Trophoblast cell (in vitro differentiated cells and primary cell): ENCODE data around the gene PTRH1.

ENCODE experiments used
- DNase-seq, 2 donors: peaks; one replicate each; pipeline ENCODE4 v3.0.0-alpha.2; 2016
- H2AFZ ChIP-seq: 2 replicates; pipeline ENCODE4 v1.6.1; 2013; ENCODE audit warnings: low read length, moderate library complexity, mild to moderate bottlenecking; ENCODE audit not compliant: insufficient read depth, poor library complexity
- H2AK5ac ChIP-seq: 2 replicates; pipeline ENCODE4 v1.6.1; 2013; ENCODE audit warnings: mild to moderate bottlenecking, low read length
- H2BK120ac ChIP-seq: 2 replicates; pipeline ENCODE4 v1.6.1; 2013; ENCODE audit warnings: low read length, mild to moderate bottlenecking, moderate library complexity; ENCODE audit not compliant: insufficient read depth, poor library complexity
- H2BK12ac ChIP-seq: 2 replicates; pipeline ENCODE4 v1.6.1; 2013; ENCODE audit warnings: mild to moderate bottlenecking, low read length, moderate library complexity
- H2BK5ac ChIP-seq: 2 replicates; pipeline ENCODE4 v1.6.1; 2013; ENCODE audit warnings: low read length, low read depth, moderate library complexity, mild to moderate bottlenecking; ENCODE audit not compliant: poor library complexity
- H3K14ac ChIP-seq: 2 replicates; pipeline ENCODE4 v1.6.1; 2013; ENCODE audit warnings: mild to moderate bottlenecking, low read length
- H3K18ac ChIP-seq: 2 replicates; pipeline ENCODE4 v1.6.1; 2013; ENCODE audit warnings: mild to moderate bottlenecking, low read length
- H3K23ac ChIP-seq: 2 replicates; pipeline ENCODE4 v1.6.1; 2013; ENCODE audit warnings: low read length
- H3K27ac ChIP-seq: 2 replicates; pipeline ENCODE4 v1.5.1; 2013; ENCODE audit warnings: low read depth, mild to moderate bottlenecking, inconsistent platforms, low read length, moderate library complexity
- H3K27me3 ChIP-seq: 2 replicates; pipeline ENCODE4 v1.6.1; 2013; ENCODE audit warnings: inconsistent platforms, mild to moderate bottlenecking, low read length, moderate library complexity; ENCODE audit not compliant: insufficient read depth
- H3K36me3 ChIP-seq, 2 experiments: 1 replicate in 1 of 2; 2 replicates in 1 of 2; pipeline ENCODE4 v1.6.1; 2013; ENCODE audit warnings: low read length in 2 of 2, mild to moderate bottlenecking in 2 of 2, moderate library complexity in 1 of 2; ENCODE audit not compliant: insufficient read depth in 2 of 2, control insufficient read depth in 1 of 2
- H3K4ac ChIP-seq: 2 replicates; pipeline ENCODE4 v1.6.1; 2013; ENCODE audit warnings: low read depth, mild to moderate bottlenecking, low read length, moderate library complexity
- H3K4me1 ChIP-seq, 2 experiments: 1 replicate in 1 of 2; 2 replicates in 1 of 2; pipeline ENCODE4 v1.6.1; 2013; ENCODE audit warnings: low read length in 2 of 2, mild to moderate bottlenecking in 2 of 2, moderate library complexity in 1 of 2; ENCODE audit not compliant: insufficient read depth in 2 of 2, control insufficient read depth in 1 of 2
- H3K4me2 ChIP-seq: 2 replicates; pipeline ENCODE4 v1.6.1; 2013; ENCODE audit warnings: inconsistent platforms, mild to moderate bottlenecking, low read length, moderate library complexity
- H3K4me3 ChIP-seq: 2 replicates; pipeline ENCODE4 v1.5.1; 2013; ENCODE audit warnings: mild to moderate bottlenecking, low read depth, low read length, inconsistent platforms
- H3K79me1 ChIP-seq: one replicate; pipeline ENCODE4 v1.6.1; 2013; ENCODE audit warnings: low read length
- H3K79me2 ChIP-seq: 2 replicates; pipeline ENCODE4 v1.6.1; 2013; ENCODE audit warnings: low read length, mild to moderate bottlenecking; ENCODE audit not compliant: control insufficient read depth, insufficient read depth, poor library complexity
- H3K9ac ChIP-seq: 2 replicates; pipeline ENCODE4 v1.6.1; 2013; ENCODE audit warnings: mild to moderate bottlenecking, low read length
- H3K9me3 ChIP-seq: 2 replicates; pipeline ENCODE4 v1.6.1; 2013; ENCODE audit warnings: low read depth, mild to moderate bottlenecking, control low read depth, inconsistent platforms, low read length; ENCODE audit not compliant: insufficient read depth
- H4K12ac ChIP-seq: 2 replicates; pipeline ENCODE4 v1.6.1; 2013; ENCODE audit warnings: low read depth, mild to moderate bottlenecking, low read length, moderate library complexity
- H4K8ac ChIP-seq: 2 replicates; pipeline ENCODE4 v1.6.1; 2013; ENCODE audit warnings: low read depth, mild to moderate bottlenecking, low read length, moderate library complexity
- H4K91ac ChIP-seq: one replicate; pipeline ENCODE4 v1.6.1; 2013; ENCODE audit warnings: low read depth, mild to moderate bottlenecking, low read length, moderate library complexity
- whole genome bisulfite sequencing: extraction: QIAGEN DNeasy Blood & Tissue Kit; methylation state at CpG from one replicate; pipeline ENCODE4 v1.1.7; 2013; ENCODE audit warnings: missing lambda C conversion rate; ENCODE audit not compliant: insufficient read length, insufficient coverage; ENCODE audit errors: extremely low coverage; 5-methylcytosine and 5-hydroxymethylcytosine counted together

The PTRH1 gene

DNA sequence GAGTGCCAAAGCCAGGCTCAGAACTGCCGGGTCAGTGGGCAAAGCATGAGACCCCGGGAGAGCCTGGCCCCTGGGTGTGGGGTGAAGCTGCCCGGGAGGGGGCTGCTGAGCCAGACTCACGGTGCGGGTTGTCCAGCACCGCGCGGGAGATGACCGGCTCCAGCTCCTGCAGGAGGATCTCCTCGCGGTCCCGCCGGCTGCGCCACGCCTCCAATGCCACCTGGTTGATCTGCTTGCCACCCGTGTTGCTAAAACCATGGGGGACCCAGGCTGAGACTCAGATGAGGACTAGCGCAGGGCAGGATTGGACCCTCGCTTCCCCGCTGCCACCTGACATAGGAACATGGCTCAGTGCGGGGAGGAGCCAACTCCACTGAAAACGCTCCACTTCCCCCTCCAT lies 17.0 kb upstream of the PTRH1 start:
- Histone ChIP-seq H3K27ac (no peak overlapping the region), H3K4me2 (no peak overlapping the region), H3K4me3 (no peak overlapping the region), H4K12ac (no peak overlapping the region), H2BK12ac (no peak overlapping the region), H3K9me3 (no peaks in the 10 kb centered on the region), H2AK5ac (no peak overlapping the region), H2AFZ (no peak overlapping the region), H4K91ac (no peak overlapping the region), H3K4ac (no peak overlapping the region), H2BK120ac (no peak overlapping the region), H3K36me3 (no peaks in the 10 kb centered on the region), H2BK5ac (no peak overlapping the region), H3K27me3 (no peaks in the 10 kb centered on the region), H4K8ac (no peak overlapping the region), H3K79me2 (peaks cover 2% of the 10 kb centered on the region), H3K23ac (no peak overlapping the region), H3K14ac (no peak overlapping the region), H3K79me1 (peaks cover 6% of the 10 kb centered on the region), H3K9ac (no peak overlapping the region), H3K4me1 (peaks cover 4 to 5% of the 10 kb centered on the region in 2 experiments), H3K18ac (no peak overlapping the region)
- DNase-seq, result no peak
- WGBS, result no CpG with 5 or more reads among the region's 21 CpGs

DNA sequence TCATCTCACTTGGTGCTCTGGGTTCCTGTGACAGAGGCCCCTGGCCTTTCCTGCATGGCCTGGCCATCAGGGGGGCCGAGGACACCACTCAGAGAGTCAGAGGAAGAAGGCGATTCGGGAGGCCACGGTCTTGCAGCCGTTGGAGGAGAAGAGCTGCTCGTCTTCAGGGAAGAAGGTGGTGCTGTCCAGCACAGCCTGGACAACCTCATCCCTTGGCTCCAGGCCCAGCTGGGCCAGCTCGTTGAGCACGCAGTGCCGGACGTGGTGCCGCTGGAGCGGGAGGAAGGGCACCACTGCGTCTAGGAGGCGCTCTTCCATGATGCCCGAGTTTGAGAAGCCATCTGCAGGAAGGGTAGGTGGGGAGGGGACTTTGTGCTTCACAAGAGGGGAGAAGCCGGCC lies 16.5 kb upstream of the PTRH1 start:
- Histone ChIP-seq H3K23ac (no peak overlapping the region), H3K4me3 (no peak overlapping the region), H3K4ac (no peak overlapping the region), H3K18ac (no peak overlapping the region), H3K4me2 (no peak overlapping the region), H2BK12ac (no peak overlapping the region), H3K14ac (no peak overlapping the region), H3K79me1 (peaks cover 6% of the 10 kb centered on the region), H2BK120ac (no peak overlapping the region), H3K79me2 (peaks cover 2% of the 10 kb centered on the region), H3K27ac (no peak overlapping the region), H2AK5ac (no peak overlapping the region), H3K36me3 (no peaks in the 10 kb centered on the region), H4K91ac (no peak overlapping the region), H3K4me1 (peaks cover 4 to 5% of the 10 kb centered on the region in 2 experiments), H3K9me3 (no peaks in the 10 kb centered on the region), H2BK5ac (no peak overlapping the region), H3K27me3 (no peaks in the 10 kb centered on the region), H4K8ac (no peak overlapping the region), H3K9ac (no peak overlapping the region), H4K12ac (no peak overlapping the region), H2AFZ (no peak overlapping the region)
- no CpG with 5 or more reads among the region's 16 CpGs for WGBS
- no peak for DNase-seq

- Histone ChIP-seq H3K79me1 (peaks cover 6% of the 10 kb centered on the region), H3K23ac (no peak overlapping the region), H2BK120ac (no peak overlapping the region), H3K27ac (no peak overlapping the region), H2AK5ac (no peak overlapping the region), H3K9me3 (peaks cover 2% of the 10 kb centered on the region), H3K18ac (no peak overlapping the region), H3K27me3 (no peaks in the 10 kb centered on the region), H3K4ac (no peak overlapping the region), H4K12ac (no peak overlapping the region), H3K79me2 (peaks cover 2% of the 10 kb centered on the region), H2BK5ac (no peak overlapping the region), H3K14ac (no peak overlapping the region), H2AFZ (no peak overlapping the region), H3K4me3 (no peak overlapping the region), H3K9ac (no peak overlapping the region), H3K4me2 (no peak overlapping the region), H4K91ac (no peak overlapping the region), H3K36me3 (no peaks in the 10 kb centered on the region), H3K4me1 (peaks cover 4 to 5% of the 10 kb centered on the region in 2 experiments), H2BK12ac (no peak overlapping the region), H4K8ac (no peak overlapping the region)
- DNase-seq, result no peak
- WGBS, result no CpG with 5 or more reads among the region's 9 CpGs
These were observed 15.4 kb upstream of the PTRH1 start for GRCh38 chr9:127730799-127731410.

DNA sequence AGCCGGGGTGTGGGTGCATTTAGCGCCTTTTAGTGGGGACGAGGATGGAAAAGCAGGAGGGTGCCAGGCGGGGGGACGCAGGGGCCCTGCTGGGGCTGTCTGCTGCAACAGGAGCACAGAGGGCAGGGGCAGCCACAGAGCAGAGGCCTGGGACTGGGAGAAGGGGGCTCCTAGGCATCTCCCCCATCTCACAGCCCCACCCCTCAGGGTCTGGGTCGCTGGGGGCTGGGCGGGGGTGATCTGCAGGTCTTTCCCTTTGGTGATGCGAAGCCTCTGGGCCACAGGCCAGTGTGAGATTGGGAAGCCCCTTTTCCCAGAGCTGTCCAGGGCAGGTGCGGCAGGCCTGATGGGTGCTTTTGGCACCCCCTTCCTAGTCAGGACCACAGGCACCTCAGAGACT lies 14.8 kb upstream of the PTRH1 start:
- Histone ChIP-seq H4K12ac (no peak overlapping the region), H3K4me2 (no peak overlapping the region), H3K27me3 (no peaks in the 10 kb centered on the region), H3K79me2 (peaks cover 2% of the 10 kb centered on the region), H2BK12ac (no peak overlapping the region), H3K4me1 (peaks cover 4 to 5% of the 10 kb centered on the region in 2 experiments), H3K4me3 (no peak overlapping the region), H3K18ac (no peak overlapping the region), H3K9ac (no peak overlapping the region), H2AK5ac (no peak overlapping the region), H4K91ac (no peak overlapping the region), H3K27ac (no peak overlapping the region), H3K79me1 (peaks cover 6% of the 10 kb centered on the region), H4K8ac (no peak overlapping the region), H3K14ac (no peak overlapping the region), H2BK5ac (no peak overlapping the region), H2BK120ac (no peak overlapping the region), H3K4ac (no peak overlapping the region), H2AFZ (no peak overlapping the region), H3K36me3 (no peaks in the 10 kb centered on the region), H3K9me3 (peaks cover 2% of the 10 kb centered on the region), H3K23ac (no peak overlapping the region)
- DNase-seq, result no peak
- WGBS, result no CpG with 5 or more reads among the region's 9 CpGs
